ENCODE results near the gene SPATS2L.

DNA sequence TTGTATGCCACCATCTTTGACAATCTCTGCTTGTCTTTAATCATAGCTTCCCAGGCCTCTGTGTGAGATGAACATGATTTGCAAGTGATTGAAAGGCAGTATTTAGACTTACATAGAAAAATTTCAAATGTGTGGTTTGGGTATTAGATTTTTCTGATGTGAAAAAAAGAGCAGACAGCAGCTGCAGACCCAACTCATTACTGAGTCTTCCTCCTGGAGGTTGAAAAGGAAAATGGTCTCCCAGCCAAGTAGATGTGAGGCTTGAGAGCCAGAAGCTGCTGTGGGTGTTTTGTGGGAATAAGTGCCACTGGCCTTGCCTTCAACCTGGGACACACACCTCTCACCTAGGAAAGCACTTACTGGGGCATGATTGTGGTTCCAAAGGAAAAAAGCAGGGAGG lies 110.9 kb downstream of the SPATS2L start:
- TF ChIP-seq, protein P1, sequence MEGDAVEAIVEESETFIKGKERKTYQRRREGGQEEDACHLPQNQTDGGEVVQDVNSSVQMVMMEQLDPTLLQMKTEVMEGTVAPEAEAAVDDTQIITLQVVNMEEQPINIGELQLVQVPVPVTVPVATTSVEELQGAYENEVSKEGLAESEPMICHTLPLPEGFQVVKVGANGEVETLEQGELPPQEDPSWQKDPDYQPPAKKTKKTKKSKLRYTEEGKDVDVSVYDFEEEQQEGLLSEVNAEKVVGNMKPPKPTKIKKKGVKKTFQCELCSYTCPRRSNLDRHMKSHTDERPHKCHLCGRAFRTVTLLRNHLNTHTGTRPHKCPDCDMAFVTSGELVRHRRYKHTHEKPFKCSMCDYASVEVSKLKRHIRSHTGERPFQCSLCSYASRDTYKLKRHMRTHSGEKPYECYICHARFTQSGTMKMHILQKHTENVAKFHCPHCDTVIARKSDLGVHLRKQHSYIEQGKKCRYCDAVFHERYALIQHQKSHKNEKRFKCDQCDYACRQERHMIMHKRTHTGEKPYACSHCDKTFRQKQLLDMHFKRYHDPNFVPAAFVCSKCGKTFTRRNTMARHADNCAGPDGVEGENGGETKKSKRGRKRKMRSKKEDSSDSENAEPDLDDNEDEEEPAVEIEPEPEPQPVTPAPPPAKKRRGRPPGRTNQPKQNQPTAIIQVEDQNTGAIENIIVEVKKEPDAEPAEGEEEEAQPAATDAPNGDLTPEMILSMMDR (conservative IDR thresholded peaks at IDR 0.05; ENCODE audit: low read depth, low read length) = no peak
- TF ChIP-seq EZH2phosphoT487 (IDR thresholded peaks at IDR 0.05; ENCODE audit: borderline replicate concordance, low read length) (no peak), EZH2 (IDR thresholded peaks at IDR 0.05; ENCODE audit: low read length, unreplicated experiment) (no peak)
